K562 (cell line): ENCODE results near the gene ZNF548. TPM values are rescaled to one million over a fixed set of nuclear protein-coding genes. Genes with fewer than 3 reads are reported as not detected.

Experiments used
- CHCHD3 ChIP-seq: fragments of 250-450 bp; sonication (Bioruptor Pico); IDR thresholded peaks from 2 replicates; pipeline ENCODE4 v2.1.2; 2022; ENCODE audit warnings: mild to moderate bottlenecking
- DACH1 ChIP-seq: fragments of 450-650 bp; IDR thresholded peaks from 2 replicates; pipeline ENCODE4 v1.6.1; 2018; ENCODE audit not compliant: partially characterized antibody
- HNRNPL ChIP-seq: fragments of 200-400 bp; formaldehyde crosslinking; IDR thresholded peaks from 2 replicates; pipeline ENCODE4 v1.6.1; 2017; ENCODE audit warnings: low read depth, mild to moderate bottlenecking, low read length
- NONO ChIP-seq, 2 experiments: fragments of 200-400 bp in 1 of 2; fragments of 450-650 bp in 1 of 2; formaldehyde crosslinking in 1 of 2; IDR thresholded peaks; 2 replicates each; pipeline ENCODE4 v1.6.1; 2017; ENCODE audit warnings: low read depth in 2 of 2, mild to moderate bottlenecking in 2 of 2, moderate library complexity in 2 of 2, low read length in 1 of 2
- NR4A1 ChIP-seq, 2 experiments: fragments of 250-450 bp in 1 of 2; fragments of 450-650 bp in 1 of 2; sonication (Bioruptor Pico) in 1 of 2; IDR thresholded peaks; 2 replicates each; pipeline versions ENCODE4 v1.4.0 to v1.6.1; 2016 to 2020; ENCODE audit warnings: mild to moderate bottlenecking in 2 of 2, missing compliant biosample characterization in 1 of 2, missing genetic modification characterization in 1 of 2, moderate library complexity in 1 of 2
- PRMT5 ChIP-seq: sonication (generic); formaldehyde crosslinking; IDR thresholded peaks from 2 replicates; pipeline ENCODE4 v1.5.0; 2020; ENCODE audit warnings: missing genetic modification reagents
- REST ChIP-seq, 2 experiments: fragments of 450-650 bp; formaldehyde crosslinking in 1 of 2; IDR thresholded peaks; 2 replicates each; pipeline versions ENCODE4 v1.4.0 to v1.6.1; 2014 to 2020; ENCODE audit warnings: mild to moderate bottlenecking in 2 of 2, borderline replicate concordance in 1 of 2, low read depth in 1 of 2
- SIN3A ChIP-seq, 2 experiments: fragments of 150-350 bp in 1 of 2; IDR thresholded peaks; 2 replicates each; pipeline ENCODE4 v1.6.1; 2011 to 2016; ENCODE audit warnings: borderline replicate concordance in 2 of 2, low read depth in 2 of 2, low read length in 2 of 2, mild to moderate bottlenecking in 2 of 2, moderate library complexity in 2 of 2; ENCODE audit not compliant: control insufficient read depth in 1 of 2
- SIN3B ChIP-seq: fragments of 450-650 bp; IDR thresholded peaks from 2 replicates; pipeline ENCODE4 v1.6.1; 2017; ENCODE audit warnings: low read depth, mild to moderate bottlenecking, moderate library complexity
- SIX5 ChIP-seq, 2 experiments: IDR thresholded peaks; 2 replicates each; pipeline ENCODE4 v1.6.1; 2011; ENCODE audit warnings: low read length in 2 of 2, borderline replicate concordance in 1 of 2, low read depth in 1 of 2, mild to moderate bottlenecking in 1 of 2, moderate library complexity in 1 of 2; ENCODE audit not compliant: insufficient read depth in 1 of 2
- UBTF ChIP-seq, 2 experiments: IDR thresholded peaks; 2 replicates each; pipeline ENCODE4 v1.6.1; 2012; ENCODE audit warnings: improper control_type of control experiment in 2 of 2, low read depth in 2 of 2, low read length in 2 of 2, borderline replicate concordance in 1 of 2
- ZFPM2 ChIP-seq: fragments of 250-450 bp; sonication (Bioruptor Pico); IDR thresholded peaks from 2 replicates; pipeline ENCODE4 v1.5.1; 2022; ENCODE audit warnings: mild to moderate bottlenecking
- ZNF174 ChIP-seq: fragments of 250-450 bp; sonication (Bioruptor Pico); IDR thresholded peaks from 2 replicates; pipeline ENCODE4 v1.4.0; 2020; ENCODE audit warnings: mild to moderate bottlenecking
- ZNF277 ChIP-seq: fragments of 250-450 bp; sonication (Bioruptor Pico); IDR thresholded peaks from 2 replicates; pipeline ENCODE4 v1.8.0; 2022; ENCODE audit warnings: inconsistent platforms, mild to moderate bottlenecking, moderate library complexity, borderline replicate concordance
- ZNF354B ChIP-seq: fragments of 250-450 bp; sonication (Bioruptor Pico); IDR thresholded peaks from 2 replicates; pipeline ENCODE4 v1.4.0; 2020
- ZSCAN29 ChIP-seq: fragments of 450-650 bp; IDR thresholded peaks from 2 replicates; pipeline ENCODE4 v1.6.1; 2017
- polyA plus RNA-seq, 8 experiments: library from polyadenylated mRNA; depleted of rRNA in 4 of 8; stranded (reverse) in 5 of 8; unstranded in 3 of 8; fragments of >200 nt; fragmentation: Nextera tagmentation in 2 of 8; fragmentation: Illumina TruSeq in 1 of 8; extraction: Ambion mirVana in 2 of 8; extraction: Trizol in 1 of 8; gene quantifications; 2 replicates each; pipeline versions ENCODE4 v1.2.1 to v1.2.3, GENCODE V29; 2011 to 2014; ENCODE audit warnings: inconsistent platforms in 1 of 8, missing spikeins in 1 of 8
- total RNA-seq, 7 experiments: library from RNA; depleted of rRNA in 6 of 7; stranded (reverse); fragments of >200 nt in 6 of 7; fragmentation: Illumina TruSeq in 2 of 7; extraction: Trizol in 2 of 7; gene quantifications; 2 replicates each; pipeline versions ENCODE4 v1.2.1 to v1.2.3, GENCODE V29; 2011 to 2021; ENCODE audit warnings: low replicate concordance in 1 of 7

Gene ZNF548
- total and polyA plus RNA-seq, 9 of the 15 experiments (the other 6 are each of a cell fraction or from before 2014, with no cell fraction given): 1.5 to 8.7 (median 4.5) TPM

GRCh38 chr19:57406516-57407123 lies 17.0 kb downstream of the ZNF548 start (continued):
- TF ChIP-seq ZNF277 (no peak), HNRNPL (no peak), DACH1 (no peak), REST (IDR thresholded peaks at IDR 0.05; ENCODE audit: borderline replicate concordance) (peak; percentile 53), REST (CRISPR knock-in tag; IDR thresholded peaks at IDR 0.05; ENCODE audit: low read depth) (no peak), ZNF354B (CRISPR knock-in tag) (no peak), CHCHD3 (no peak), ZNF174 (CRISPR knock-in tag) (no peak), SIN3B (no peak), NONO (IDR thresholded peaks at IDR 0.05; ENCODE audit: low read depth in 2 of 2, low read length in 1 of 2) (no peak), PRMT5 (CRISPR knock-in tag) (no peak), ZSCAN29 (no peak), SIN3A (IDR thresholded peaks at IDR 0.05; ENCODE audit: borderline replicate concordance in 2 of 2, control insufficient read depth in 1 of 2, low read depth in 2 of 2, low read length in 2 of 2) (no peak), ZFPM2 (CRISPR knock-in tag) (no peak), UBTF (IDR thresholded peaks at IDR 0.05; ENCODE audit: borderline replicate concordance in 1 of 2, low read depth in 2 of 2, low read length in 2 of 2) (no peak), SIX5 (IDR thresholded peaks at IDR 0.05; ENCODE audit: borderline replicate concordance in 1 of 2, insufficient read depth in 1 of 2, low read depth in 1 of 2, low read length in 2 of 2) (no peak), NR4A1 (CRISPR knock-in tag; IDR thresholded peaks at IDR 0.05) (no peak), NR4A1 (tag; IDR thresholded peaks at IDR 0.05) (no peak)
